HepG2 (cell line): Measurements from ENCODE around the gene MXD3. TPM values are rescaled to one million over a fixed set of nuclear protein-coding genes. Genes with fewer than 3 reads are reported as not detected.
A peak's percentile ranks its signal among the peaks of the same experiment; 100 is the strongest.

Experiments
- DNMT3B ChIP-seq: conservative IDR thresholded peaks from 2 replicates; pipeline ENCODE4 v1.6.1; 2016; ENCODE audit warnings: missing biosample characterization, control low read depth
- ESRRA ChIP-seq: sonication (generic); formaldehyde crosslinking; IDR thresholded peaks from 2 replicates; pipeline ENCODE4 v1.5.1; 2020; ENCODE audit warnings: mild to moderate bottlenecking, low read depth, missing genetic modification reagents
- FOXK2 ChIP-seq: fragments of 450-650 bp; IDR thresholded peaks from 2 replicates; pipeline ENCODE4 v1.6.1; 2016
- HMG20B ChIP-seq: conservative IDR thresholded peaks from 2 replicates; pipeline ENCODE4 v1.6.1; 2016; ENCODE audit warnings: missing genetic modification reagents, missing compliant biosample characterization
- NFAT5 ChIP-seq: sonication (generic); formaldehyde crosslinking; IDR thresholded peaks from 2 replicates; pipeline ENCODE4 v1.4.0; 2020; ENCODE audit warnings: missing genetic modification reagents
- NR1H2 ChIP-seq: sonication (generic); formaldehyde crosslinking; IDR thresholded peaks from 2 replicates; pipeline ENCODE4 v1.8.1; 2022; ENCODE audit warnings: low read depth, missing genetic modification reagents, borderline replicate concordance
- PHF21A ChIP-seq: sonication (generic); formaldehyde crosslinking; IDR thresholded peaks from 2 replicates; pipeline ENCODE4 v1.5.0; 2020; ENCODE audit warnings: mild to moderate bottlenecking, missing genetic modification reagents
- PITX1 ChIP-seq: sonication (generic); formaldehyde crosslinking; IDR thresholded peaks from 2 replicates; pipeline ENCODE4 v1.5.1; 2020; ENCODE audit warnings: mild to moderate bottlenecking, missing genetic modification reagents
- PRMT3 ChIP-seq: sonication (generic); formaldehyde crosslinking; IDR thresholded peaks from 2 replicates; pipeline ENCODE4 v1.8.1; 2022; ENCODE audit warnings: low read depth, mild to moderate bottlenecking, moderate library complexity, missing genetic modification reagents, borderline replicate concordance
- SPEN ChIP-seq: sonication (generic); formaldehyde crosslinking; IDR thresholded peaks from 2 replicates; pipeline ENCODE4 v1.5.1; 2020; ENCODE audit warnings: low read depth, mild to moderate bottlenecking, missing genetic modification reagents
- TAF15 ChIP-seq: fragments of 200-400 bp; formaldehyde crosslinking; IDR thresholded peaks from one replicate; pipeline ENCODE4 v1.6.1; 2018; ENCODE audit warnings: mild to moderate bottlenecking, low read depth, low read length; ENCODE audit not compliant: poor library complexity, severe bottlenecking
- TOPORS ChIP-seq: sonication (generic); formaldehyde crosslinking; IDR thresholded peaks from 2 replicates; pipeline ENCODE4 v1.8.0; 2023; ENCODE audit warnings: mild to moderate bottlenecking, missing genetic modification reagents
- TP53 ChIP-seq: sonication (generic); formaldehyde crosslinking; conservative IDR thresholded peaks from 2 replicates; pipeline ENCODE4 v1.4.0; 2020; ENCODE audit warnings: missing genetic modification reagents
- ZFP82 ChIP-seq: sonication (generic); formaldehyde crosslinking; IDR thresholded peaks from 2 replicates; pipeline ENCODE4 v1.5.1; 2020; ENCODE audit warnings: mild to moderate bottlenecking, missing genetic modification reagents, borderline replicate concordance
- ZFY ChIP-seq: sonication (generic); formaldehyde crosslinking; IDR thresholded peaks from 2 replicates; pipeline ENCODE4 v1.4.0; 2020; ENCODE audit warnings: missing genetic modification reagents
- ZNF329 ChIP-seq: sonication (generic); formaldehyde crosslinking; IDR thresholded peaks from 2 replicates; pipeline ENCODE4 v1.9.0; 2021; ENCODE audit warnings: low read depth, mild to moderate bottlenecking, missing genetic modification reagents
- ZNF496 ChIP-seq: sonication (generic); formaldehyde crosslinking; IDR thresholded peaks from 2 replicates; pipeline ENCODE4 v1.8.1; 2023; ENCODE audit warnings: mild to moderate bottlenecking, moderate library complexity, missing genetic modification reagents; ENCODE audit not compliant: insufficient replicate concordance
- ZNF704 ChIP-seq: sonication (generic); formaldehyde crosslinking; IDR thresholded peaks from 2 replicates; pipeline ENCODE4 v1.8.1; 2023; ENCODE audit warnings: mild to moderate bottlenecking, inconsistent platforms, moderate library complexity, missing genetic modification reagents, borderline replicate concordance
- ZNF761 ChIP-seq: sonication (generic); formaldehyde crosslinking; conservative IDR thresholded peaks from 2 replicates; pipeline ENCODE4 v1.4.0; 2020; ENCODE audit warnings: mild to moderate bottlenecking, missing genetic modification reagents
- ZNF775 ChIP-seq: sonication (generic); formaldehyde crosslinking; IDR thresholded peaks from 2 replicates; pipeline ENCODE4 v1.4.0; 2020; ENCODE audit warnings: missing genetic modification reagents, mild to moderate bottlenecking, moderate library complexity, borderline replicate concordance
- ZNF800 ChIP-seq: sonication (generic); formaldehyde crosslinking; IDR thresholded peaks from 2 replicates; pipeline ENCODE4 v1.4.0; 2020; ENCODE audit warnings: missing genetic modification reagents
- ZNF816 ChIP-seq: sonication (generic); formaldehyde crosslinking; IDR thresholded peaks from 2 replicates; pipeline ENCODE4 v1.8.0; 2022; ENCODE audit warnings: missing genetic modification reagents, mild to moderate bottlenecking, borderline replicate concordance
- polyA plus RNA-seq, 8 experiments: library from polyadenylated mRNA; depleted of rRNA in 3 of 8; stranded (reverse) in 7 of 8; unstranded in 1 of 8; fragments of >200 nt; fragmentation: Illumina TruSeq in 4 of 8; extraction: Trizol in 4 of 8; gene quantifications; 2 replicates each; pipeline versions ENCODE4 v1.2.1 to v1.2.3, GENCODE V29; 2011 to 2016; ENCODE audit warnings: low read depth in 4 of 8, missing spikeins in 1 of 8, mixed read lengths in 1 of 8; ENCODE audit not compliant: insufficient read depth in 1 of 8
- total RNA-seq, 5 experiments: library from RNA; depleted of rRNA; stranded (reverse); fragments of >200 nt; fragmentation: Illumina TruSeq; extraction: Trizol; gene quantifications; 2 replicates each; pipeline ENCODE4 v1.2.3, GENCODE V29; 2016; ENCODE audit warnings: low read depth in 1 of 5

Gene MXD3
- total and polyA plus RNA-seq, 2 of the 13 experiments (the other 11 are each of a cell fraction or from before 2014, with no cell fraction given), result 10.5 to 12.8 TPM

- TF ChIP-seq NFAT5 (no peak), SPEN (no peak), ZFY (peak; percentile 54; the same call in 1 of the 2 replicates), ZNF816 (CRISPR knock-in tag) (no peak), DNMT3B (no peak), ZFP82 (CRISPR knock-in tag) (no peak), PHF21A (CRISPR knock-in tag) (no peak), TOPORS (CRISPR knock-in tag) (no peak), PRMT3 (CRISPR knock-in tag) (no peak), ZNF800 (CRISPR knock-in tag) (no peak), TAF15 (no peak), ESRRA (no peak), ZNF775 (CRISPR knock-in tag) (no peak), FOXK2 (no peak), ZNF704 (no peak), HMG20B (CRISPR knock-in tag) (no peak), NR1H2 (CRISPR knock-in tag) (no peak), TP53 (CRISPR knock-in tag) (no peak), PITX1 (CRISPR knock-in tag) (no peak), ZNF761 (no peak), ZNF496 (CRISPR knock-in tag) (no peak), ZNF329 (no peak)
Observed at GRCh38 chr5:177309351-177310191, 2.1 kb downstream of the MXD3 start (continued).
